Panc1 (cell line): ENCODE results near the gene FKBP5. TPM values are rescaled to one million over a fixed set of nuclear protein-coding genes. Genes with fewer than 3 reads are reported as not detected.

Source experiments
- ATAC-seq: fragments of 200-7000 bp; cut with Tn5 transposase; 2 replicates; pipeline ENCODE4 v1.9.1; 2020; ENCODE audit warnings: mild to moderate bottlenecking, moderate library complexity
- BruUV-seq: library from RNA; stranded (reverse); fragments of 400-500 nt; replicated peaks from 2 replicates; lab custom pipeline; 2021; lab: Mats Ljungman, UMichigan
- CTCF ChIA-PET: fragments of 300-600 bp; sonication (Branson Sonifier 250); formaldehyde crosslinking; loops from one replicate; lab custom pipeline; 2022; ENCODE audit warnings: antibody characterized with exemption; lab: Charles Lee
- POLR2A ChIA-PET: fragments of 300-600 bp; sonication (Branson Sonifier 250); formaldehyde crosslinking; loops from one replicate; lab custom pipeline; 2022; ENCODE audit warnings: antibody characterized with exemption; lab: Charles Lee
- DNase-seq: peaks from one replicate; pipeline ENCODE4 v3.0.0-alpha.2; 2010; ENCODE audit warnings: low read depth, low spot score
- H3K27ac ChIP-seq: 2 replicates; pipeline ENCODE4 v1.5.1; 2011; ENCODE audit warnings: mild to moderate bottlenecking, low read length, inconsistent platforms
- H3K27me3 ChIP-seq: fragments of 200-500 bp; sonication (Bioruptor generic); 2 replicates; pipeline ENCODE4 v1.6.0; 2014; ENCODE audit warnings: low read length, inconsistent platforms; ENCODE audit not compliant: control insufficient read depth, insufficient read depth
- H3K36me3 ChIP-seq: fragments of 200-500 bp; sonication (Bioruptor generic); 2 replicates; pipeline ENCODE4 v1.5.1; 2014; ENCODE audit warnings: inconsistent platforms, mild to moderate bottlenecking, low read length, moderate library complexity; ENCODE audit not compliant: control insufficient read depth, insufficient read depth
- H3K4me1 ChIP-seq: 2 replicates; pipeline ENCODE4 v1.5.1; 2011; ENCODE audit warnings: inconsistent platforms, mild to moderate bottlenecking, low read length, moderate library complexity; ENCODE audit not compliant: control insufficient read depth, insufficient read depth
- H3K4me3 ChIP-seq, 2 experiments: 2 replicates each; pipeline ENCODE4 v1.5.1; 2011 to 2012; ENCODE audit warnings: low read depth in 2 of 2, low read length in 2 of 2, mild to moderate bottlenecking in 2 of 2, inconsistent platforms in 1 of 2, moderate library complexity in 1 of 2
- H3K9me3 ChIP-seq: fragments of 200-500 bp; sonication (Bioruptor generic); 2 replicates; pipeline ENCODE4 v1.5.1; 2014; ENCODE audit warnings: low read depth, mild to moderate bottlenecking, inconsistent platforms, low read length, moderate library complexity; ENCODE audit not compliant: control insufficient read depth, insufficient read depth
- CTCF ChIP-seq: fragments of 450-650 bp; IDR thresholded peaks from 2 replicates; pipeline ENCODE4 v1.5.1; 2017; ENCODE audit warnings: mild to moderate bottlenecking
- POLR2AphosphoS5 ChIP-seq: IDR thresholded peaks from 2 replicates; pipeline ENCODE4 v1.6.1; 2012; ENCODE audit warnings: mild to moderate bottlenecking, low read depth, low read length, moderate library complexity
- REST ChIP-seq, 2 experiments: IDR thresholded peaks; 2 replicates each; pipeline ENCODE4 v1.6.1; 2011 to 2012; ENCODE audit warnings: low read depth in 2 of 2, control low read depth in 1 of 2, low read length in 1 of 2, mild to moderate bottlenecking in 1 of 2, moderate library complexity in 1 of 2; ENCODE audit not compliant: insufficient read depth in 1 of 2
- SIN3A ChIP-seq: IDR thresholded peaks from 2 replicates; pipeline ENCODE4 v1.6.1; 2012; ENCODE audit warnings: low read depth, mild to moderate bottlenecking, low read length, moderate library complexity, borderline replicate concordance; ENCODE audit not compliant: insufficient read depth
- TCF7L2 ChIP-seq: IDR thresholded peaks from 2 replicates; pipeline ENCODE4 v1.6.1; 2011; ENCODE audit warnings: mild to moderate bottlenecking, low read depth, low read length, inconsistent platforms
- in situ Hi-C: cut with HindIII; loops from 2 replicates; pipeline ENCODE4 v1.10.0; 2016; ENCODE audit warnings: low sequenced_read_pairs, low pct_unique_long_range_greater_than_20kb
- intact Hi-C: fragments of 100-400 bp; cut with micrococcal nuclease; formaldehyde crosslinking; loops from one replicate; pipeline ENCODE4 v1.10.0; 2022; ENCODE audit not compliant: unreplicated experiment
- total RNA-seq: library from RNA; stranded (reverse); gene quantifications from one replicate; pipeline ENCODE4 v1.2.1, GENCODE V29; 2021; ENCODE audit not compliant: unreplicated experiment

Gene FKBP5
- total RNA-seq, 1 experiment from 2014 or later = 25.2 TPM

- BruUV-seq = no TSS peak
- Histone ChIP-seq H3K4me1 (no peaks in the 10 kb centered on the region), H3K9me3 (no peaks in the 10 kb centered on the region), H3K27me3 (no peaks in the 10 kb centered on the region), H3K36me3 (no peaks in the 10 kb centered on the region), H3K27ac (no peak overlapping the region), H3K4me3 (no peak overlapping the region)
- DNase-seq (no peak), ATAC-seq (no peak)
- CTCF ChIA-PET = interaction anchor here (0.7 kb wide), 1 partner anchor 67 kb away, joined by 3 read pairs; no protein-coding TSS in a partner anchor
- TF ChIP-seq SIN3A (no peak), TCF7L2 (no peak), CTCF (no peak), POLR2AphosphoS5 (no peak), REST (IDR thresholded peaks at IDR 0.05; ENCODE audit: insufficient read depth in 1 of 2, low read depth in 2 of 2, low read length in 1 of 2) (no peak)
- in situ Hi-C loops (no loop called here), intact Hi-C loops (no loop called here)
- POLR2A ChIA-PET = no interaction called here
These were observed 98.8 kb downstream of the FKBP5 start for GRCh38 chr6:35589904-35590303.

GRCh38 chr6:35589201-35589739 is 99.4 kb downstream of the FKBP5 start:
- POLR2A ChIA-PET = no interaction called here

More at GRCh38 chr6:35589201-35589739, 99.4 kb downstream of the FKBP5 start:
- in situ Hi-C loops (no loop called here), intact Hi-C loops (no loop called here)
- TF ChIP-seq REST (IDR thresholded peaks at IDR 0.05; ENCODE audit: insufficient read depth in 1 of 2, low read depth in 2 of 2, low read length in 1 of 2) = no peak
- no peak for TF ChIP-seq CTCF
- no peak for TF ChIP-seq TCF7L2
- TF ChIP-seq SIN3A = no peak
- no peak for TF ChIP-seq POLR2AphosphoS5
- no peak overlapping the region for H3K27ac ChIP-seq
- no TSS peak for BruUV-seq
- CTCF ChIA-PET = no interaction called here
- H3K27me3 ChIP-seq = no peaks in the 10 kb centered on the region
- DNase-seq = no peak
- H3K36me3 ChIP-seq = no peaks in the 10 kb centered on the region
- no peaks in the 10 kb centered on the region for H3K9me3 ChIP-seq
- no peaks in the 10 kb centered on the region for H3K4me1 ChIP-seq
- no peak overlapping the region for H3K4me3 ChIP-seq
- ATAC-seq = no peak
